CD14-positive monocyte (primary cell): ENCODE data around the gene PLPPR3. TPM values are rescaled to one million over a fixed set of nuclear protein-coding genes. Genes with fewer than 3 reads are reported as not detected.
A peak's percentile ranks its signal among the peaks of the same experiment; 100 is the strongest.

Source experiments
- DNase-seq, 3 donors: peaks; one replicate each; pipeline ENCODE4 v3.0.0-alpha.2; 2011 to 2022
- H2AFZ ChIP-seq: 2 replicates; pipeline ENCODE4 v1.6.0; 2012; ENCODE audit warnings: mild to moderate bottlenecking, low read depth, low read length, inconsistent platforms; ENCODE audit not compliant: insufficient read depth, poor library complexity, severe bottlenecking
- H3K27ac ChIP-seq, 2 donors: 1 replicate in 1 of 2; 2 replicates in 1 of 2; pipeline ENCODE4 v1.5.1; 2012 to 2013; ENCODE audit warnings: low read length in 2 of 2, control low read depth in 1 of 2, inconsistent platforms in 1 of 2, low read depth in 1 of 2, mild to moderate bottlenecking in 1 of 2
- H3K27me3 ChIP-seq, 2 donors: one replicate each; pipeline versions ENCODE4 v1.6.0 to v1.6.1; 2011 to 2013; ENCODE audit warnings: low read length in 2 of 2; ENCODE audit not compliant: control insufficient read depth in 2 of 2, insufficient read depth in 2 of 2
- H3K36me3 ChIP-seq, 2 donors: replicated peaks in 1 of 2; 1 replicate in 1 of 2; 2 replicates in 1 of 2; pipeline versions ENCODE4 v1.5.1 to v1.6.1; 2012 to 2013; ENCODE audit warnings: low read length in 2 of 2, control low read depth in 1 of 2, inconsistent platforms in 1 of 2, mild to moderate bottlenecking in 1 of 2; ENCODE audit not compliant: insufficient read depth in 2 of 2, control insufficient read depth in 1 of 2
- H3K4me1 ChIP-seq, 2 donors: 1 replicate in 1 of 2; 2 replicates in 1 of 2; pipeline versions ENCODE4 v1.5.1 to v1.6.1; 2012 to 2013; ENCODE audit warnings: low read length in 2 of 2, control low read depth in 1 of 2, inconsistent platforms in 1 of 2, mild to moderate bottlenecking in 1 of 2, moderate library complexity in 1 of 2; ENCODE audit not compliant: insufficient read depth in 2 of 2, control insufficient read depth in 1 of 2
- H3K4me2 ChIP-seq: replicated peaks from 2 replicates; pipeline ENCODE3; 2012; ENCODE audit warnings: low read length, moderate library complexity, mild to moderate bottlenecking; ENCODE audit not compliant: poor library complexity, severe bottlenecking; ENCODE audit errors: extremely low read depth
- H3K4me3 ChIP-seq, 3 experiments: fragments of 200-600 bp in 1 of 3; sonication (generic) in 1 of 3; replicated peaks in 1 of 3; 1 replicate in 2 of 3; 2 replicates in 1 of 3; pipeline ENCODE4 v1.5.1; 2011 to 2013; ENCODE audit warnings: low read length in 3 of 3, mild to moderate bottlenecking in 3 of 3, control low read depth in 2 of 3, low read depth in 2 of 3, inconsistent platforms in 1 of 3, moderate library complexity in 1 of 3
- H3K79me2 ChIP-seq: 2 replicates; pipeline ENCODE4 v1.6.0; 2012; ENCODE audit warnings: mild to moderate bottlenecking, control low read depth, inconsistent platforms, low read length, moderate library complexity; ENCODE audit not compliant: insufficient read depth
- H3K9ac ChIP-seq: 2 replicates; pipeline ENCODE4 v1.6.0; 2017; ENCODE audit warnings: low read length, mild to moderate bottlenecking; ENCODE audit not compliant: insufficient read depth, poor library complexity, severe bottlenecking
- H3K9me3 ChIP-seq, 2 donors: replicated peaks in 1 of 2; 1 replicate in 1 of 2; 2 replicates in 1 of 2; pipeline versions ENCODE4 v1.5.1 to v1.6.1; 2012 to 2013; ENCODE audit warnings: low read length in 2 of 2, control low read depth in 1 of 2; ENCODE audit not compliant: control insufficient read depth in 1 of 2, insufficient read depth in 1 of 2
- H4K20me1 ChIP-seq: 2 replicates; pipeline ENCODE4 v1.6.0; 2012; ENCODE audit warnings: mild to moderate bottlenecking, low read length, control low read depth, moderate library complexity; ENCODE audit not compliant: insufficient read depth
- H3K27ac Mint-ChIP-seq, 7 donors: one replicate each; pipeline ENCODE4 v1.8.0; 2020; ENCODE audit warnings: mild to moderate bottlenecking in 7 of 7, mixed read lengths in 7 of 7, moderate library complexity in 6 of 7, inconsistent platforms in 2 of 7
- H3K27me3 Mint-ChIP-seq, 3 donors: one replicate each; pipeline ENCODE4 v1.8.0; 2021 to 2022; ENCODE audit warnings: low read depth in 3 of 3, mild to moderate bottlenecking in 3 of 3, mixed read lengths in 3 of 3, moderate library complexity in 3 of 3, inconsistent platforms in 1 of 3
- H3K36me3 Mint-ChIP-seq, 2 donors: one replicate each; pipeline ENCODE4 v1.8.0; 2020; ENCODE audit warnings: mixed read lengths in 2 of 2, inconsistent platforms in 1 of 2, mild to moderate bottlenecking in 1 of 2
- H3K4me1 Mint-ChIP-seq: one replicate; pipeline ENCODE4 v1.8.0; 2020; ENCODE audit warnings: mild to moderate bottlenecking, mixed read lengths
- H3K4me3 Mint-ChIP-seq, 2 donors: one replicate each; pipeline ENCODE4 v1.8.0; 2020; ENCODE audit warnings: mild to moderate bottlenecking in 2 of 2, mixed read lengths in 2 of 2, moderate library complexity in 1 of 2
- H3K9me3 Mint-ChIP-seq, 7 donors: one replicate each; pipeline ENCODE4 v1.8.0; 2020 to 2022; ENCODE audit warnings: mixed read lengths in 7 of 7, mild to moderate bottlenecking in 6 of 7, moderate library complexity in 6 of 7, inconsistent platforms in 2 of 7
- WGBS: methylation state at CpG from one replicate; pipeline ENCODE4 v1.1.5; 2013; ENCODE audit warnings: missing lambda C conversion rate; ENCODE audit not compliant: insufficient coverage; 5-methylcytosine and 5-hydroxymethylcytosine counted together
- intact Hi-C, 2 donors: fragments of 100-400 bp; cut with micrococcal nuclease; formaldehyde crosslinking; loops; one replicate each; pipeline versions ENCODE4 v1.15.0 to v1.15.1; 2023
- polyA plus RNA-seq, 3 donors: library from polyadenylated mRNA; depleted of rRNA in 1 of 3; unstranded in 2 of 3; stranded (reverse) in 1 of 3; fragments of 300-500 nt in 2 of 3; fragments of >200 nt in 1 of 3; fragmentation: Illumina TruSeq in 2 of 3; gene quantifications; 1 replicate in 2 of 3; 2 replicates in 1 of 3; pipeline ENCODE4 v1.2.3, GENCODE V29; 2012 to 2021
- TF ChIP-seq, protein P1 (sequence below): fragments of 200-600 bp; IDR thresholded peaks from one replicate; pipeline ENCODE4 v1.8.0; 2022; ENCODE audit warnings: antibody characterized with exemption, mild to moderate bottlenecking

PLPPR3 gene
- polyA plus RNA-seq, 3 donors, result 1.2 TPM; not detected in 2

DNA sequence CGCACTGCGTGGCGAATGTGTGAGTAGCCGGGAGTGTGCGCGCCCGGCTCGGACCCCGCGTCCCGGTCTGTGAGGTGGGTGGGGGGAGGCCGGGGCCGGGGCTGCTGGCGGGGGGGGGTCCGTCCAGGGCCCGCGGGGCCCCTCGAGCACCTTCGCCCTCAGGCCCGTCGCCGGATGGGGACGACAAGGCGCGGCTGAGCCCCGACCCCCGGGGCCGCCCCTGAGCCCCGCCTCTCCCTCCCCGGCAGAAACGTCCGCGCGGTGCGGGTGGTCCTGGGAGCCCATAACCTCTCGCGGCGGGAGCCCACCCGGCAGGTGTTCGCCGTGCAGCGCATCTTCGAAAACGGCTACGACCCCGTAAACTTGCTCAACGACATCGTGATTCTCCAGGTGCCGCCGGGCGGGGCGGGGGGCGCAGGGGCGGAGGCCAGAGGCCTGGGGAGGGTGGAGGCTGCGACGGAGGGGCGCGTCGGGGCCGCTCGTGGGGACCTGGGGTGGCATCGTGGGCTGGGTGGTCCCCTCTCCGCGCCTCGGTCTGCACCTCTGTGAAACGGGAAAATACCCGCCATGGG is 31.3 kb upstream of the PLPPR3 start:
- DNase-seq, result no peak
- TF ChIP-seq, protein P1, sequence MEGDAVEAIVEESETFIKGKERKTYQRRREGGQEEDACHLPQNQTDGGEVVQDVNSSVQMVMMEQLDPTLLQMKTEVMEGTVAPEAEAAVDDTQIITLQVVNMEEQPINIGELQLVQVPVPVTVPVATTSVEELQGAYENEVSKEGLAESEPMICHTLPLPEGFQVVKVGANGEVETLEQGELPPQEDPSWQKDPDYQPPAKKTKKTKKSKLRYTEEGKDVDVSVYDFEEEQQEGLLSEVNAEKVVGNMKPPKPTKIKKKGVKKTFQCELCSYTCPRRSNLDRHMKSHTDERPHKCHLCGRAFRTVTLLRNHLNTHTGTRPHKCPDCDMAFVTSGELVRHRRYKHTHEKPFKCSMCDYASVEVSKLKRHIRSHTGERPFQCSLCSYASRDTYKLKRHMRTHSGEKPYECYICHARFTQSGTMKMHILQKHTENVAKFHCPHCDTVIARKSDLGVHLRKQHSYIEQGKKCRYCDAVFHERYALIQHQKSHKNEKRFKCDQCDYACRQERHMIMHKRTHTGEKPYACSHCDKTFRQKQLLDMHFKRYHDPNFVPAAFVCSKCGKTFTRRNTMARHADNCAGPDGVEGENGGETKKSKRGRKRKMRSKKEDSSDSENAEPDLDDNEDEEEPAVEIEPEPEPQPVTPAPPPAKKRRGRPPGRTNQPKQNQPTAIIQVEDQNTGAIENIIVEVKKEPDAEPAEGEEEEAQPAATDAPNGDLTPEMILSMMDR, result no peak
- peaks cover 8 to 20% (median 14%) of the 10 kb centered on the region in 3 donors for H3K27me3 Mint-ChIP-seq
- Histone ChIP-seq H3K4me2 (peak overlapping the region; percentile 75), H3K79me2 (peaks cover 22% of the 10 kb centered on the region), H3K9ac (peak overlapping the region; percentile 27), H3K4me1 (peaks cover 37 to 51% of the 10 kb centered on the region in 2 donors), H2AFZ (peak overlapping the region; percentile 67), H3K27me3 (peaks cover 0 to 12% of the 10 kb centered on the region in 2 donors), H3K9me3 (no peaks in the 10 kb centered on the region), H3K27ac (no peak overlapping the region), H3K36me3 (no peaks in the 10 kb centered on the region), H4K20me1 (no peaks in the 10 kb centered on the region), H3K4me3 (peak overlapping the region; percentile 18 to 68 (median 24))
- H3K4me1 Mint-ChIP-seq, result peaks cover 30% of the 10 kb centered on the region
- H3K36me3 Mint-ChIP-seq, result no peaks in the 10 kb centered on the region
- no peak overlapping the region for H3K27ac Mint-ChIP-seq
- H3K9me3 Mint-ChIP-seq, result peaks cover 0 to 2% (median 0%) of the 10 kb centered on the region in 7 donors
- peak overlapping the region; percentile 35 to 58 for H3K4me3 Mint-ChIP-seq
- 19% methylated on average over 42 of the region's 67 CpGs for WGBS
- intact Hi-C loops, result loop anchor here (5.0 kb wide), 2 partner anchors 36 to 81 kb away; no protein-coding TSS in a partner anchor

DNA sequence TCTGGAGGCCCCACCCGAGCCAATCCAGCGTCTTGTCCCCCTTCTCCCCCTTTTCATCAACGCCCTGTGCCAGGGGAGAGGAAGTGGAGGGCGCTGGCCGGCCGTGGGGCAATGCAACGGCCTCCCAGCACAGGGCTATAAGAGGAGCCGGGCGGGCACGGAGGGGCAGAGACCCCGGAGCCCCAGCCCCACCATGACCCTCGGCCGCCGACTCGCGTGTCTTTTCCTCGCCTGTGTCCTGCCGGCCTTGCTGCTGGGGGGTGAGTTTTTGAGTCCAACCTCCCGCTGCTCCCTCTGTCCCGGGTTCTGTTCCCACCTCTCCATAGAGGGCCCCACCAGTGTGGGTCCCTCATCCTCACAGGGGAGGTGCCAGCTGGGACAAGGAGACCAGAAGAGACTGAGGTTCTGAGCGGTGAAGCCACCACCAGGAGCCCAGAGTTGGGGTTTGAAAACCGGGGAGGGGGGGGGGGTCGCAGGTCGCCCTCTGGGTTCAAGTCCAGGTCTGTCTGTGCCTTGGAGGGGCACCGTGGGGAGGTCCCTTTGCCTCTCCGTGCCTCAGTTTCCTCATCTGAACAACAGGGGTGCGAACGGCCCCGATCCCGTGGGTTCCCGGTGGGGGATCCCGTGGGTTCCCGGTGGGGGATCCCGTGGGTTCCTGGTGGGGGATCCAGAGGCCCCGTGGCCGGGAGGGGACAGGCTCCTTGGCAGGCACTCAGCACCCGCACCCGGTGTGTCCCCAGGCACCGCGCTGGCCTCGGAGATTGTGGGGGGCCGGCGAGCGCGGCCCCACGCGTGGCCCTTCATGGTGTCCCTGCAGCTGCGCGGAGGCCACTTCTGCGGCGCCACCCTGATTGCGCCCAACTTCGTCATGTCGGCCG is 30.6 kb upstream of the PLPPR3 start, which contains the start of gene ELANE:
ELANE (plus strand) TSS at position 168 of the 878 bp plus-strand sequence; CDS start at position 194, 26 bp downstream.
- Histone ChIP-seq H3K4me3 (peak within 1 kb of the TSS; percentile 18 to 68 (median 24)), H3K9me3 (no peaks in the 10 kb centered on the region), H3K9ac (peak within 1 kb of the TSS; percentile 27), H3K4me1 (peaks cover 38 to 51% of the 10 kb centered on the region in 2 donors), H3K4me2 (peak within 1 kb of the TSS; percentile 75), H3K27me3 (peaks cover 0 to 18% of the 10 kb centered on the region in 2 donors), H3K79me2 (peaks cover 22% of the 10 kb centered on the region), H2AFZ (peak within 1 kb of the TSS; percentile 67), H4K20me1 (no peaks in the 10 kb centered on the region), H3K36me3 (no peaks in the 10 kb centered on the region), H3K27ac (no peak within 1 kb of the TSS)
- 15% methylated on average over 39 of the region's 55 CpGs for WGBS
- Mint-ChIP-seq H3K9me3 (peaks cover 0 to 2% (median 0%) of the 10 kb centered on the region in 7 donors), H3K27me3 (peaks cover 14 to 28% (median 16%) of the 10 kb centered on the region in 3 donors), H3K4me1 (peaks cover 34% of the 10 kb centered on the region), H3K4me3 (peak within 1 kb of the TSS; percentile 61 to 84), H3K36me3 (no peaks in the 10 kb centered on the region), H3K27ac (no peak within 1 kb of the TSS)
- intact Hi-C loops, result loop anchor here (5.0 kb wide), 2 partner anchors 35 to 80 kb away; no protein-coding TSS in a partner anchor
- DNase-seq, result peak in 1 of 3 donors; percentile 43
- TF ChIP-seq, protein P1, result no peak
